IPS-15b (cell line): Measurements from ENCODE around the gene SNRPB2.

ENCODE experiments used
- H3K27me3 ChIP-seq: one replicate; pipeline ENCODE4 v1.6.1; 2013; ENCODE audit warnings: low read length; ENCODE audit not compliant: control insufficient read depth, insufficient read depth
- H3K36me3 ChIP-seq: one replicate; pipeline ENCODE4 v1.6.1; 2013; ENCODE audit warnings: low read length; ENCODE audit not compliant: control insufficient read depth, insufficient read depth
- H3K4me1 ChIP-seq: one replicate; pipeline ENCODE4 v1.6.1; 2013; ENCODE audit warnings: mild to moderate bottlenecking, low read length; ENCODE audit not compliant: control insufficient read depth, insufficient read depth
- H3K4me3 ChIP-seq: one replicate; pipeline ENCODE4 v1.5.1; 2013; ENCODE audit warnings: low read depth, low read length
- H3K9ac ChIP-seq: one replicate; pipeline ENCODE4 v1.6.1; 2013; ENCODE audit warnings: low read depth, mild to moderate bottlenecking, low read length
- H3K9me3 ChIP-seq: one replicate; pipeline ENCODE4 v1.6.1; 2013; ENCODE audit warnings: mild to moderate bottlenecking, low read length; ENCODE audit not compliant: control insufficient read depth, insufficient read depth

The SNRPB2 gene

GRCh38 chr20:16740365-16741072 lies 10.7 kb downstream of the SNRPB2 start:
- Histone ChIP-seq H3K9me3 (no peaks in the 10 kb centered on the region), H3K9ac (no peak overlapping the region), H3K36me3 (no peaks in the 10 kb centered on the region), H3K4me1 (no peaks in the 10 kb centered on the region), H3K27me3 (no peaks in the 10 kb centered on the region), H3K4me3 (no peak overlapping the region)

- Histone ChIP-seq H3K4me1 (no peaks in the 10 kb centered on the region), H3K36me3 (no peaks in the 10 kb centered on the region), H3K9ac (no peak overlapping the region), H3K27me3 (no peaks in the 10 kb centered on the region), H3K9me3 (no peaks in the 10 kb centered on the region), H3K4me3 (no peak overlapping the region)
These were observed 14.5 kb downstream of the SNRPB2 start for GRCh38 chr20:16744178-16744807.

- Histone ChIP-seq H3K4me3 (no peak overlapping the region), H3K9ac (no peak overlapping the region), H3K9me3 (no peaks in the 10 kb centered on the region), H3K4me1 (no peaks in the 10 kb centered on the region), H3K36me3 (no peaks in the 10 kb centered on the region), H3K27me3 (no peaks in the 10 kb centered on the region)
These were observed 15.4 kb downstream of the SNRPB2 start for GRCh38 chr20:16745204-16745603.

- Histone ChIP-seq H3K36me3 (no peaks in the 10 kb centered on the region), H3K27me3 (no peaks in the 10 kb centered on the region), H3K9ac (no peak overlapping the region), H3K4me3 (no peak overlapping the region), H3K4me1 (no peaks in the 10 kb centered on the region), H3K9me3 (no peaks in the 10 kb centered on the region)
These were observed 17.5 kb downstream of the SNRPB2 start for GRCh38 chr20:16747291-16747811.

DNA sequence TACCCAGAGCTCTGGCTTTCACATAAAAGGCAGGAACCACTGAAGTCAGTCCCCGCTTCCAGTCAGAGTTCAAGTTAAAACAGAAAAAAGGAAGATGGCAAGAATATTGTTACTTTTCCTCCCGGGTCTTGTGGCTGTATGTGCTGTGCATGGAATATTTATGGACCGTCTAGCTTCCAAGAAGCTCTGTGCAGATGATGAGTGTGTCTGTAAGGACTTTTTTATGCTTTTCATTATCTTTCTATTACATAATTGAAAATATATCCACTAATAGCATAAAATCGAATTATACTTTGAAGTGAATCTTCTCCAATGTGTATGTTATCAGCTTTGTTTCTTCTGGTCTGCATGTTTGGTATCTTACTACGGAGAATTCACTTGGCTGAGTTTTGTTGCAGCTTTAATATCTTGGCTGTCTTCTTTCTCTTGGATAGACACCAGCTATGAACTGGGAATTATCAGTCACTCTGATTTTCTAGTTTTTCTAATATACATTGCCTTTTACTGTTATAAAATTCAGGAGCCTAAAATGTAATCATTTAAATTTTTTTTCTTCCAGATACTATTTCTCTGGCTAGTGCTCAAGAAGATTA lies 18.6 kb downstream of the SNRPB2 start, which contains the start of gene OTOR:
Gene OTOR (plus strand): TSS at position 51 of the 593 bp plus-strand sequence. CDS start 44 bp downstream, at position 95.
- Histone ChIP-seq H3K9ac (no peak within 1 kb of the TSS), H3K4me3 (no peak within 1 kb of the TSS), H3K4me1 (no peaks in the 10 kb centered on the region), H3K27me3 (no peaks in the 10 kb centered on the region), H3K9me3 (no peaks in the 10 kb centered on the region), H3K36me3 (no peaks in the 10 kb centered on the region)

- Histone ChIP-seq H3K27me3 (no peaks in the 10 kb centered on the region), H3K9me3 (no peaks in the 10 kb centered on the region), H3K4me1 (no peaks in the 10 kb centered on the region), H3K36me3 (no peaks in the 10 kb centered on the region), H3K9ac (no peak overlapping the region), H3K4me3 (no peak overlapping the region)
These were observed 19.7 kb downstream of the SNRPB2 start for GRCh38 chr20:16749573-16749972.

GRCh38 chr20:16752082-16752481 lies 22.3 kb downstream of the SNRPB2 start:
- Histone ChIP-seq H3K9ac (no peak overlapping the region), H3K4me1 (no peaks in the 10 kb centered on the region), H3K9me3 (no peaks in the 10 kb centered on the region), H3K4me3 (no peak overlapping the region), H3K27me3 (no peaks in the 10 kb centered on the region), H3K36me3 (no peaks in the 10 kb centered on the region)

- no peaks in the 10 kb centered on the region for H3K4me1 ChIP-seq
- H3K9me3 ChIP-seq: no peaks in the 10 kb centered on the region
- no peak overlapping the region for H3K9ac ChIP-seq
- no peaks in the 10 kb centered on the region for H3K27me3 ChIP-seq
- no peak overlapping the region for H3K4me3 ChIP-seq
- no peaks in the 10 kb centered on the region for H3K36me3 ChIP-seq
These were observed 23.1 kb downstream of the SNRPB2 start for GRCh38 chr20:16752901-16753300.

- no peaks in the 10 kb centered on the region for H3K36me3 ChIP-seq
- no peaks in the 10 kb centered on the region for H3K9me3 ChIP-seq
- no peaks in the 10 kb centered on the region for H3K27me3 ChIP-seq
- H3K4me3 ChIP-seq: no peak overlapping the region
- no peaks in the 10 kb centered on the region for H3K4me1 ChIP-seq
- H3K9ac ChIP-seq: no peak overlapping the region
These were observed 28.8 kb downstream of the SNRPB2 start for GRCh38 chr20:16758454-16759180.

DNA sequence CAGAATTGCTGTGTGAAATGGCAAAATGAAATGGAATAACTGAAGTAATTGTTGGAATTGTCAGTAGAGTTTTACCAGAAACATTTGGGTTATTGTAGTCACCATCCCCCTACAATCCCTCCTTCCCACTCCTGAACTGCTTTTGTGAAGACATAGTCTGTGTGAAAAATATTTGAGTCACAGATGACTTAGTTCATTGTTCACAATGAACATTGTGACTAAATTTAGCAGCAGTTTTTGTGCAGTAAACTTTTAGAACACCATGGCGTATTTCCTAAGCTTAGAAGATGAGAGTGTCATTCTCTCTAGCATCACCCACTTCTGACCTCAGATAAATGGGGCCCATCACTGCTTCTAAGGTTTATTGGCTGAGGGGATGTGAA lies 29.3 kb downstream of the SNRPB2 start:
- no peak overlapping the region for H3K4me3 ChIP-seq
- H3K9ac ChIP-seq: no peak overlapping the region
- H3K36me3 ChIP-seq: no peaks in the 10 kb centered on the region
- H3K9me3 ChIP-seq: no peaks in the 10 kb centered on the region
- H3K4me1 ChIP-seq: no peaks in the 10 kb centered on the region
- H3K27me3 ChIP-seq: no peaks in the 10 kb centered on the region

DNA sequence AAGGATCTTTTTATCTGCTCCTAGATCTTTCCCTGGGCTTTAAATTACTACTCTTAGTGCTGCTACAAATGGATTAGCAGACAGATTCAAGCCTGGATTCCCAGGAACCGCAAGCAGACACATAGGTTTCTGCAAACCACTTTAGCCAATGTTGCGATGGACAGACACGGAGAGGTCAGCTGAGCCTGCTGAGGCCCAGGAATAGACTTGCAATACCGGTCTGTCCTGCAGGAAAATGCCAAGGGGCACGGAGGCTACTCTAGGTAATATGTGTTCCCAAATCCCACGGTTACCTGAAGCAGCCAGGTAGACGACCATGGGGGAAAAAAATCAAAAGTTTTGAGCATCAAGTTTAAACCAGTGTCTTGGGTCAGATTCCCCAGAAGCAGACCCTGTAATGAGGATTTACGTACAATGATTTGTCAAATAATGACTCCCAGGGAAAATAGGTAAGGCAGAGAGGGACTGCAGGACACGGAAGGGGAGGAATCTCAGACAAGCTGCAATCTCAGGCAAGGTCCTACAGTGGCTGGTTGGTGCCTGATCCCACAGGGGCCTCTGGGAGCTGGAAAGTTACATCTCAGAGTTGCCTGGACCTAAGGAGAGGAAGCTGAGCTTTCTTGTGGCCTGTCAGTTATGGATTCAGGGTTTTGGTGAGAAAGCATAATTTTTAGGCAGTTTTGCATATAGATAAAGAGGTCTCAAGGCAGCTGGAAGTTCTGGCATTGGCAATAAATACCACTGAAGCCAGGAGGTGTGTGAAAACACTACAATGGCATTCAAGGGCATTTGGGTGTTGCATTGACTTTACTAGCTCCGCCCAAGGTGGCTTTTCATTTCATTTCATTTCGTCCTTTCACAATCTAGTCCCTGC lies 30.8 kb downstream of the SNRPB2 start:
- Histone ChIP-seq H3K27me3 (no peaks in the 10 kb centered on the region), H3K9me3 (no peaks in the 10 kb centered on the region), H3K36me3 (no peaks in the 10 kb centered on the region), H3K4me3 (no peak overlapping the region), H3K9ac (no peak overlapping the region), H3K4me1 (no peaks in the 10 kb centered on the region)
